A549 treated with AZD2906 at 1 μM for 4 hours (cell line): ENCODE data around the gene CFAP46. TPM values are rescaled to one million over a fixed set of nuclear protein-coding genes. Genes with fewer than 3 reads are reported as not detected.

ENCODE experiments used
- total RNA-seq: library from RNA; stranded (reverse); fragments of 200-300 nt; extraction: Qiagen RNA extraction; gene quantifications from 5 replicates; pipeline ENCODE4 v1.2.3, GENCODE V29; 2022

Gene CFAP46
- total RNA-seq = 1.0 to 1.6 TPM (median 1.4 TPM) in 5 replicates

DNA sequence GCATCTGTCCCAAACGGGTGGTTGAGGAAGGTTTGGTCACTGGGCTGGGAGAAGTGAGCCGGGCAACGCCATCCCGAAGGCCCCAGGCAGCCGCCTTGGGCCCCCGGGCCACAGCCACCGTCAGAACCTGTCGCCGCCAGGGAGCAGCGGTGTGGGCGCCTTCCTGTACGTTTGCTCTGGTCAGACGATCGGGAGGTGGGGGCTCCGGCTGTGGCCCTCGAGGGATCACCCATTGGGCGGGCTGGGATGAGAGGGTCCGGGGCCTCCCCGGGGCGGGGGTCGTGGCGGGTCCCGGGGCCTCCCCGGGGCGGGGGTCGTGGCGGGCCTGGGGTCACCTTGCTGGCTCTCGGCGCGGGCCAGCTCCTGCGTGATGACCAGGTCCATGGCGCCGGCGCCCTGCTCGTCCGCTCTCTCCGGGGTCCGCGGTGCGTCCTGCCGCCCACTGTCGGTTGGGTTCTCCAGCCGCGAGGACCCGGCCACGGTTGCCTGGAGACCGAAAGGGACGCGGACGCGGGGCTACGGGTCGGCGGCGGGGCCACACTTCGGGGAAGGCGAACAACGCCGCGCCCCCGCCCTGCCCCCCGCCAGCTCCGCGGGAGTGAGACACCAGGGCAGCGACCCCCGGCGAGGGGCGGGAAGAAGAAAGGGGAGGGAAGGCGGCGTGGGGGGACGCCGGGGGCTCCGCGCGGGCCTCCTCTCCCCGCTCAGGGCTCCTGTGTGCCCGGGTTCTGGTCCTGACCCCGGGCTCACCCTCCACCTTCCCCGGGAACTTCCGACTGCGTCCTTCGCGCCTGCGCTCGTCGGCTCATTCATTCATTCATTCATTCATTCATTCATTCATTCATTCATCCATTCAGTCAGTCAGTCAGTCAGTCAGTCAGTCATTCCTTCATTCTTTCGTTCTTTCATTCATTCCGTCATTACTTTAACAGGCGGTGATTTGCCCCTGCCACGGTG, at the start of gene CFAP46:
Gene CFAP46 (minus strand): TSS at position 470 of the 957 bp plus-strand sequence. CDS start 86 bp downstream, at position 384.

DNA sequence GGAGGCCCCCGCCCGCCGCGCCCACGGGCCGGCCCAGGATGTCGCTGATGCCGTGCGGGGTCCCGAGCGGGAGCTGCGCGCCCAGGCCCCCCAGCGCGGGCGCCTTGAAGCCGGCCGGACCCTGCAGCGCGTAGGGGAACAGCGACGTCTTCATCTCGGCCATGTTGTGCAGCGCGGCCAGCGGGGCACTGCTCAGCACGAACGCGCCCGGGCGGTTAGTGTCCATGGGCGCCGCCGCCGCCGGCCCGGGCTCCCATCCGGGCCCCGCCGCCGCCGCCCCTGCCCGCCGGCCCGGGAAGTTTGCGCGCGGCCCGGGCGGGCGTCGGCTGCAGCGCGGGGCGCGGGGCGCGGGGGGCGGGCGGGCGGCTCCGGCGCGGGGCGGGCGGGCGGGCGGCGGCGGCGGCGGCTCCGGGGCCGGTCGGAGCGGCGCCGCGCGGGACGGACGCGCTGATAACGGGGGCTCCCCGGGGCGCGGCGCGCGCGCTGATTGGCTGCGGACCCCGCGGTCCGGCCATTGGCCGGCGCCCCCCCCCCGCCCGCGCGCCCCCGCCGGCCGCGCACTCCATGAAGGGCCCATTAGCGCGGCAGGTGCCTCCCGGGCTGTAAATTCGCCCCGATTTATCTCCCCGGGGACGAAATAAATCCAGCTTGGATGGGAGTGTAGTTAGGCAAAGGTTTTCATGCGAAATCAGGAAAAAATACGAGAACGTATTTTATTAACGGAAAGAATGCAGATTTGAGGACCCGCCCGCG, 156.5 kb downstream of the CFAP46 start, which contains the start of gene NKX6-2:
Gene NKX6-2 (minus strand): TSS at position 425 of the 753 bp plus-strand sequence. CDS start 199 bp downstream, at position 226.

Other genes with a start within 250 kb of the CFAP46 start
- gene NKX6-2, start 156.4 kb downstream of the CFAP46 start, total RNA-seq = 0.33 to 0.91 TPM (median 0.67 TPM) in 5 replicates
- 0.19 to 0.40 TPM (median 0.23 TPM) in 5 replicates for gene ADGRA1, start 145.4 kb upstream of the CFAP46 start, total RNA-seq
- 0.74 to 2.0 TPM (median 1.2 TPM) in 5 replicates for gene KNDC1, start 217.6 kb upstream of the CFAP46 start, total RNA-seq